NCI-H1105 treated with DMSO at 0.1 percent for 48 hours (cell line): ENCODE results near the gene PIEZO2.

Experiments used
- DNase-seq: peaks from one replicate; lab custom pipeline; 2025; lab: John Stamatoyannopoulos, UW

Gene PIEZO2

GRCh38 chr18:11112286-11112685 is 37.1 kb downstream of the PIEZO2 start:
- DNase-seq = no peak

DNA sequence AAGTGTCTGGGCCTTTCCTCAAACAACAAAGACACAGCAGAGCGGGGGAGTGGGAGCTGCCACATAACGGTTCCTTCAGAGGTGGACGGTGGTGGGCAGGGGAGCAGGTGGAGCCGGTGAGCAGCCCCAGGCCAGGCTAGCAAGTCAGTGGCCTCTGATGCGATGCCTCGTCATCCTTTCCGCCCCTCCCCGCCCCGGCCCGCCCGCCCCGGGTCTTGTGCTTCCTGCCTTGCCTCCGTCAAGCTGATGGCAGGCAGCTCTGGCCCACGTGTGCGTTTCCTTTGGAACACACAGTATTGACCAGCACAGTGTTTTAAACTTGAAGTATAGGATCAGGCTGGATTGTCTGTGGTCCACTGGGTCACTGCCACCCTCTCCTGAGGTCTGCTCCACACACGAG is 38.9 kb downstream of the PIEZO2 start:
- no peak for DNase-seq

GRCh38 chr18:11108947-11109346 is 40.4 kb downstream of the PIEZO2 start:
- DNase-seq = no peak

GRCh38 chr18:11106894-11107293 is 42.5 kb downstream of the PIEZO2 start:
- no peak for DNase-seq

- no peak for DNase-seq
Observed at GRCh38 chr18:11105463-11105862, 43.9 kb downstream of the PIEZO2 start.

GRCh38 chr18:11104307-11104706 is 45.1 kb downstream of the PIEZO2 start:
- no peak for DNase-seq

- no peak for DNase-seq
Observed at GRCh38 chr18:11096839-11097750, 52.3 kb downstream of the PIEZO2 start.

- DNase-seq = no peak
Observed at GRCh38 chr18:11096411-11096810, 53.0 kb downstream of the PIEZO2 start.

DNA sequence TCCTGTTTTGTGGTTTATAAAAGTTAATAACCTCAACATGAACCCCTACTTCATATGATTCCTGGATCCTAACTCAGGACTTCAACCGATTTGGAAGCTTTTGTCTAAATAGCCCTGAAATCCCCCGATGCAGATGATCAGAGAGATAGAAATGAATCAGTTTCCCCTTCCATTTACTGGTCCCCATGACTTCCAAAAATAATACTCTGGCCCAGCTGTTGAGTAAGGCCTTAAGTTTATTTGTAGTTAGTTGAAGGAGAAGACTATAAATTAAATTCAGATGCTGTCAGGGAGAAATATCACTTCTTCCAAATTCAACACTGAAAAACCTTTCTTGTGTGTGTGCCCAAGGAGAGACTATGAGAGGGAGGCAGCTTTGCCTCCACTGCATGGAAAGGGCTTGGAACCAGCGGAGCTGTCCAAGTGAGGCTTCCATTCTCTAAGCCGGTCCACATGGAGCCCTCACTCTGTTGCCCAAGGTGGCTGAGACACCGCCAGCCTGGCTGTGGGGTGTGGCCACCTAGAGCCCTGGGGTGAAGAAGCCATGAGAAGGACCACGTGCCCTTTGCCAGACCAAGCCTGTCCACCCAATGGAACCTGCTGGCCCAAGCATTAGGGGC is 53.6 kb downstream of the PIEZO2 start:
- DNase-seq = no peak

DNA sequence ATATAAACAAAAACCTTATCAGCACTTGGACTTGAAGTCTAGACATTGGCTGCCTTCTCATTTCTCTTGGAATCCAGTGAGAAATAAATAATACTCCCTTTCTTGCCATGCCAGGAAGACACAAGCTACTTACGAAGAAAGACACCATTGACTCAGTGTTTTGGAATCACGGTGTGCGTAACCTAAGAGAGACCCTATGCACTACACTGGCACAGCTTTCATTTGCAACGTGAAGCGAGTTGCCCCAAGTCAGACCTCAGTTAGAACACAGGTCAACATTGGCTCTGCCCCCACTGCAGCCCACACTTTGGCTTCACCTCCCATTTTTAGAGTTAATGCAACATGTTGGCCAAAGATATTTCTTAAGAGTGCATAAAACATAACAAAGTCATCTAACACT is 54.2 kb downstream of the PIEZO2 start:
- DNase-seq = no peak

DNA sequence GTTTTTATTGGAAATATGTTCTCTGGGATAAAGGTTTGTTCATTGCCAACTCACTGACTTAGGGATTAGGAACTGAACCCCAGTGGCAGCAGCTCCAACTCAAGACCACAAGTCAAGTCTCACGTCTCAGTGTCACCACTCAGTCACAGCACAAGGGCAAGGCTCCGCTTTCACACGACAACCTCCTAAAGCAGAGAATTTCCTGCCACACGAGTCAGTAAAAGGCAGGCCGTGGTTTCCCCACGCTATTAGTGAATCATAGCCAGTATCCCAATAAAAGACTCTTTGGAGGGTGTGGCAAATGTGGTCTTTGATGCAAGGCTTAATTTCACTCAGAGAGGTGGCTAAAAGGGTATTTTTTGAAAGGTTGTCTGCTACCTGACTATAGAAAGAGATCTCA is 57.6 kb downstream of the PIEZO2 start:
- no peak for DNase-seq

DNA sequence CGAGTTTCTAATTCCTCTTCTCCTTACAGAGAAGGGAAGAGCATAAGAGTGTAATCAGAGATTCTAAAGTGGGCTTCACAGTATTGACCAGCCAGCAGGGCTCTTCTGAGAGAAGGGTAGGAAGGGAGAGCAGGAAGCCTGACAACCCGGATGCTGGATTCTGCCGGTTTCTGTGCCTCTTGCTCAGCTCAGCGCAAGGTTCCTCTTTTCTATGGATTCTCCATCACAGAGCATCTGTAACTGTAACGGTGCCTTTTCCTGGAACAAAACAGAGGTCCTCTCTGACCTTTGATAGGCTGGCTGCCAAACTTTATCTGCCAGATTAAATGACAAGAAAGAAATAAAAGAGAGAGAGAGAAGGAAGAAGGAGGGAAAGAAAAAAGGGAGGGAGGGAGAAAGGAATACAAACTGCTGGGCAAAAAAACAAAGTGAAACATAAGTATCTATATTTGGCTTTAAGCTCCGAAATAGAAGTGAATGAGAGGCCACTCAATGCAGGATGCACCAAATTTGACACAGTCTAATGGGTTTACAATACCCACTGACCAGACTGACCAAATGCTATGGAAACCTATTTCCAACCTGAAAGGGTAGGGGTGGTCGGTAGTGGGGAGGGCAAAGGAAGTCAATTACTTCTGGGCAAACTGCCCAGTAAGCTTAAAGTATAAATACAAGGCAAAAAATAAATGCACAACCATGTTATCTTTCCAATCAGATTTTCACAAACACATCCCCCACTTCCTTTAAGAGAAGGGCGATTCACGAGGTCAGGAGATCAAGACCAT is 59.2 kb downstream of the PIEZO2 start:
- no peak for DNase-seq

GRCh38 chr18:11081009-11081532 is 68.3 kb downstream of the PIEZO2 start:
- no peak for DNase-seq

GRCh38 chr18:11078491-11078890 is 70.9 kb downstream of the PIEZO2 start:
- no peak for DNase-seq

- no peak for DNase-seq
Observed at GRCh38 chr18:11077548-11078187, 71.7 kb downstream of the PIEZO2 start.

- DNase-seq = peak; percentile 98
Observed at GRCh38 chr18:11074889-11075288, 74.5 kb downstream of the PIEZO2 start.

- DNase-seq = no peak
Observed at GRCh38 chr18:11073971-11074370, 75.4 kb downstream of the PIEZO2 start.

GRCh38 chr18:11072632-11073031 is 76.7 kb downstream of the PIEZO2 start:
- DNase-seq = no peak

DNA sequence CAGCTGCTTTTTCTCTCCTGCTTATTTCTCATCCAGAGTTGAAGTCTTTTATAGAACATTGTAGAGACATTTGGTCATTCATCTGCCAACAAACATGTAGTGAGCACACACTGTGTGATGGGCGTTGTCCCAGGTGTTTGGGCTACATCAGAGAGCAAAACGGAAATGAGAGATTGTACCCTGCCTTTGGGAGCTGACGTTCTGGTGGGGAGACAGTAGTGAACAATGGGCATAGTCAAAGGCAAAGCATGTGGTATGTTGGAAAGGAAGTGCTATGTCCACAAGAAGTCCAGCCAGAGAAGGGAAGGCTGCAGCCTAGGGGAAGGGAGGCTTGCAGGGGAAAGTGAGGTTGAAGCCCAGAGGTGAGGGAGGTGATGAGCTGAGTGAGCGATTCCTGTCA is 78.1 kb downstream of the PIEZO2 start:
- no peak for DNase-seq

DNA sequence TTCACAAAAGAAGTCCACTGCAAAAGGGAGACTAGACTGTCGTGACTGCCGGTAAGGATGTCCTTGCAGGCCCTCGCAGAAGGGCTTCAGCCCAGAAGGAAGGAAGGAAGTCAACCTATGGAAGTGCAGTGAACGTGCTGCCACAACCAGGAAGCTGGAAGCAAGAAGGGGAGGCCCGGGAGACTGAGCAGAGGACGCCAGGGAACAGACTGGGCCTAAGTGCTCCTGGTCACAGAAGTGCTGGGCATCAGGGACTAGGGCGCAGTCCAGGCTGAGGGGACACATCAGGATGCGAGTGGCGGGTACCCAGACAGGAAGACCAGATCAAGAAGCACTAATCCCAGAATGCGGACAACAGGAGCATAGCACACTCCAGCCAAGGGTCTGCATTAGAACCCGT is 78.8 kb downstream of the PIEZO2 start:
- no peak for DNase-seq

GRCh38 chr18:11066038-11066437 is 83.3 kb downstream of the PIEZO2 start:
- no peak for DNase-seq
